GM19239 (cell line): ENCODE measurements around the gene ITGAD.

Experiments used
- DNase-seq: peaks from one replicate; pipeline ENCODE4 v3.0.0; 2011; ENCODE audit warnings: low spot score; ENCODE audit not compliant: insufficient read length
- FAIRE-seq: peaks from 2 replicates; lab custom pipeline; 2011; peaks lifted over from hg19 to GRCh38; lab: Jason Lieb, UNC

ITGAD gene

DNA sequence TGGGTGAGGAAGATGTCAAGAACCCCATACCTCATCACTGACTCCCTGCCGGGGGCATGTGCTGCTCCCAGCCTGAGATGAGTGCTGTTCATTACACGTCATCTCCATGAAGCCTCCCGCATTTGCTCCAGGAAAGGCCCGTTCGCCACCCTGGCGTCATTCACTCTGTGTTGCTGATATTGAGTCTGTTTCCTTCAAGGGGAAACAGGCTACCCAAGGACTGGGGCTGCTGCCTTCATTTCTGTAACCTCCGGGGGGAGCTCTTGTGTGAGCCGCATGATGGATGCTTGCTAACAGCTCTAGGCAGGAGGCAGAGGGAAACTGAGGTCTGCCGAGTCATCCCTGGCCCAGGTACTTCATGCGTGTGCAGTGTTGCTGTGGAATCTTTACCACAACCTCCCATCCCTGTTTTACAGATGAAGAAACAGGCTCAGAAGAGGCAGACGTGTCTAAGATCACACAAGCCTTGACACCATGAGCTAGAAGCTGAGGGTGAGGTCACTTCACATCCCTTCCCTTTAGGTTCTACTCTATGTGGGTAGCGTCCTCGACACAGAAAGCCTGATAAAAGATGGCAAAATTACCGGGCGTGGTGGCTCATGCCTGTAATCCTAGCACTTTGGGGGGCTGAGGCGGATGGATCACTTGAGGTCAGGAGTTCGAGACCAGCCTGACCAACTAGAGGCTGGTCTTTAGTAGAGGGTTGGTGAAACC lies 62.6 kb downstream of the ITGAD start:
- no peak for DNase-seq
- FAIRE-seq, result no peak

DNA sequence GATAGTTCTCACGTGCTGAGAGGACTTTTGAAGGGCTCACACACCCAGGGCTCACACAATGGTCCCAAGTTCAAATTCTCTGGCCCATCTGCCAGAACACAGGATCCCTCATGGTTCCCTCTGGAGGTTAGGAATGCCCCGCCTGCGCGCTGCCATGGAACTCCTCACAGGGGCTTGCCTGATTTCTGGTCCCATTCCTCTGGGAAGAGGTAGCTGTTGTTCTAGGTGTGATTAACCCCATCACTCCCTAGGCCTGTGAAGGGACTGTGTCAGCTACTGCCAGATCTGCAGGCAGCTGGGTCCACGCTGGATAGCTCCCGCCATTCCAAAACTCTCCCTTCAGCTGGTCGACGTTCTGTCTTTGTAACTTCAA lies 63.8 kb downstream of the ITGAD start:
- DNase-seq (no peak), FAIRE-seq (no peak)

DNA sequence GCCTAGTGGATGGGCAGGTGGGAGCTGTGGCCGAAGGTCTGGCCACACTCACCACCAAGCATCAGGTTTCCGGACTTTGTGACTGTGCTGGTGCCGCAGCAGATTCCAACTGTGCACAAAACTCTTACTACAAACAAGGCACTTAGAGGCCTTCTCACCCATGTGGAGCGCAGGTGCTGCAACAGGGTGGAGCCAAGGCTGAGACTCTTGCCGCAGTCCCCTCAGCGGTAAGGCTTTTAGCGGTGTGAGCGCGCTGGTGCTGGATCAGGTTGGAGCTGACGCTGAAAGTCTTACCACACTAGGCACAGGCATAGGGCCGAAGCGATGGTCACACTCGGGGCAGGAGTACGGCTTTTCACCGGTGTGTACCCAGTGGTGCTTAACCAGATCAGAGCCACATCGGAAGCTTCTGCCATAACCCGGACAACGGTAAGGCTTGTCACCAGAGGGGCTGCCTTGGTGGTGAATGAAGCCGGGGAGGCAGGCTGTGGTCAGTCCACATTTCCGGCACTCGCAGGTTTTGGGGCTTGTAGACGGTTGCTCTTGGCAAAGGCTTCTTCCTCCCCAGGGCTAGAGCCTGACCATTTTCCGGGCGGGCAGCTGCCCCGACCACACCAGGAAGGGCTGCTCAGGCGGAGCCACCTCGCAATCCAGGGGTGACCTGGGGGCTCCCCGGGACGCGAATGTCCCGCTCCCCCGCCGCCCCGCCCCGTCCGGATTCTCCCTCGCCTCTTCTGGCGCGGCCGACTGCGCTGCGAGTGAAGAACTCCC lies 65.1 kb downstream of the ITGAD start:
- FAIRE-seq, result peak; percentile 67
- no peak for DNase-seq

DNA sequence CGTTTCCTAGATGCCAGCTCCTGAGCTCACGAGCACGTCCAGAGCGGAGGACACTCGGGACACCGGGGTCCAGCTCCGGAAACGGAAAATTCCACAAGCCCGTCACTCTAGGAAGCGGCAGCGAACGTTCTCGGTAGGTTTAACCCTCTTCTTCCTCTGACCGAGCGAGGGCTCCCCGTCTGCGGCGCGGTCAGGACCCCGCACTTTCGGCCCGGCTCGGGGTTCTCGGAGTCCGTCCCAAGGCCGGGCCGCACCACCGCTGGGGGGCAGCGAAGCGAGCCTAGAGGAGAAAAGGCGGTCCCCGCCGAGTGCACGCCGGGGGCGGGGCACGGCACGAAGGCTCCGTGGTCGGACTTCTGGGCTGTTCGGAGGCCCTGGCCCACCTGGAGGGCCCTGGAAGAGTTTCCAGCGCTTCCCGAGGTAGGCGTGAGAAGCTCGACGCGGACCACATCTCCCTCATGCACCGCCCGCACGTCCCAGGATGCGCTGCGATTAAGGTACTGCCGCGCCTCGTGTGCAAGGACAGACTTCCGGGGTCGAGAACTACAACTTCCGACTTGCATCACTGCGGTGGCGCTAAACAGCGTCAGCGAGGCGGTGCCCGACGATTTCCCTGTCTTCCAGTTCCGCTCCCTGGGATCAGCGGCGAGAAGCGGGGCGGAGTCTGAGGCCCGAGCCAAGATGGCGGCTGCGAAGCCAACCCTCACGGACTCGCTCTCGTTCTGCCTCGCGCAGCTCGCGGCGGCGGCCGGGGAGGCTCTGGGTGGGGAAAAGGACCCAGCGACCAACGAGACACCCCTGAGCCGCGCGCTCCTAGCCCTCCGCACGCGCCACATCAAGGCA lies 65.9 kb downstream of the ITGAD start, which contains the start of gene ARMC5:
Gene ARMC5, plus strand, starts transcription at position 658 of the 843 bp plus-strand sequence. Its CDS starts 24 bp downstream, at position 682.
- FAIRE-seq (no peak), DNase-seq (peak; percentile 71)

DNA sequence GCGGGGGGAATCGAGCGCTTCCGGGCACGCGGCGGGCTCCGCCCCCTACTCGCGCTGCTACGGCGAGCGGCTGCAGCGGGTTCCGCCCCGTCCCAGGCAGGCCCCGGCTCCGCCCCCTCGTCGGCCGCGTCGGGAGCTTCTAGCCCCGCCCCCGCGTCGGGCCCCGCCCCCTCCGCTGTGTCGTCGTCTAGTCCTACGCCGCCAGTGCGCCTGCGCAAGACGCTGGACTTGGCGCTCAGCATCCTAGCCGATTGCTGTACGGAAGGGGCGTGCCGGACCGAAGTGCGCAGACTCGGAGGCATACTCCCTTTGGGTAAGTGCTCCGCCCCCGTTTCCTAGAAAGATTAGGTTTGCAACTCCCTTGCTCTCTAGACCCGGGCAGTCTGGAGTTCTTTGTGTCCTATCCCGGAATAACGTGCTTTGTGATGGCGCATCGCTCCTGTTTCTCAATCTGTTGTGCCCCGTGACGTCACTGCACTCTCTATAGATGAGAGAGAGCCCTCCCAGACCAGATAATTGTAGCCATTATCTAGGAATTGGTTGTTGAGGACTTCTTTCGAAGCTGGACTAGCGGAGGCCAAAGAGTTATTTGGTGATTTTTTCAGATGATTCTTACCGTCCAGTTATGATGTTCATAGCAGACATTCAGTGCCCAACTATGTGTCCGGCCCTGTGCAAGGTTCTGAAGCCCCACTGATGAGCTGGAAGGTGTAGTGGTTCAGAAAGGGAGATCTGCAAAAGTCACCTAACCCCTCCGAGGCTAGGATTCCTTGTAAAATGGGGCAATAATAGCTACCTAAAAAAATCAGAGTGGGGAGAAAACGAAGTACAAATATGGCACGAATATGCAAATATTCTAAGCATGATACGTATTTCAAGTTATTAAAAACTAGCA lies 66.8 kb downstream of the ITGAD start:
- DNase-seq, result peak; percentile 80
- FAIRE-seq, result peak; percentile 95

DNA sequence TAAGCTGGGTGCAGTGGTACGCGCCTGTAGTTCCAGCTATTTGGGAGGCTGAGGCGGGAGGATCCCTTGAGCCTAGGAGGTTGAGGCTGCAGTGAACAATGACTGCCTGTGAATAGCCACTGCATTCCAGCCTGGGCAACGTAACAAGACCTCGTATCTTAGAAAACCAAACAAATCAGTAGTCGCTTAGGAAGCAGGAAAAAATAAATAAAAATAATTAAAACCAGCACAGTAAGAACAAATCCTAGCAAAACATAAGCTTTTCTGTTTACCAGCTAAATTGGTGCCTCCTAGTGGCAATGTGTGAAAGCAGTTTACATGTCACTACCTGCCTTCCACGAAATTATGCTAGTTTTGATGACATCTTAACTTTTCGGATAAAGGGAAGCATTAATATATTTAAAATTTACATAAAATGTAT lies 67.5 kb downstream of the ITGAD start:
- FAIRE-seq (no peak), DNase-seq (no peak)

DNA sequence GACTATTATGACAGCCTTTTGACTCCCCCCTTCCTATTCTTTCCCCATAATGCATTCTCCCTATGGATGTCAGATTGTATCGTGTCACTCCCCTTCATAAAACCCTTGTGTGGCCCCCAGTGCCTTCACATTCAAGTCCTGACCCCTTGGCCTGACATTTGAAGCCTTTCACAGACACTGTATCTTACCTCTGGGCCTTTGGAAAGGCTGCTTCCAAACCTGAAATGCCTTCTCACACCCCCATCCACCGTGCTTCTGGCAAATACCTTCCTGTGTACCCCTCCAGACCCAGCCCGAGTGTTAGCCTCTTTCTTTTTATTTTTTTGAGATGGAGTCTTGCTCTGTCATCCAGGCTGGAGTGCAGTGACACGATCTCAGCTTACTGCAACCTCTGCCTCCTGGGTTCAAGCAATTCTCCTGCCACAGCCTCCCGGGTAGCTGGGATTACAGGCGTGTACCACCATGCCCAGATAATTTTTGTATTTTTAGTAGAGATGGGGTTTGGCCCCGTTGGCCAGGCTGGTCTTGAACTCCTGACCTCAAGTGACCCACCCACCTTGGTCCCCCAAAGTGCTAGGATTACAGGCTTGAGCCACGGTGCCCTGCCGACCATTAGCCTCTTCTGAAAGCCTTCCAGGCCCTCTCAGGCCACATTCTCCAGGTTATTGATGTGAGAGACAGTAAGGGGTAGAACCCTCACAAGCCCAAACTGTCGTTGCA lies 68.2 kb downstream of the ITGAD start:
- no peak for FAIRE-seq
- DNase-seq, result no peak

DNA sequence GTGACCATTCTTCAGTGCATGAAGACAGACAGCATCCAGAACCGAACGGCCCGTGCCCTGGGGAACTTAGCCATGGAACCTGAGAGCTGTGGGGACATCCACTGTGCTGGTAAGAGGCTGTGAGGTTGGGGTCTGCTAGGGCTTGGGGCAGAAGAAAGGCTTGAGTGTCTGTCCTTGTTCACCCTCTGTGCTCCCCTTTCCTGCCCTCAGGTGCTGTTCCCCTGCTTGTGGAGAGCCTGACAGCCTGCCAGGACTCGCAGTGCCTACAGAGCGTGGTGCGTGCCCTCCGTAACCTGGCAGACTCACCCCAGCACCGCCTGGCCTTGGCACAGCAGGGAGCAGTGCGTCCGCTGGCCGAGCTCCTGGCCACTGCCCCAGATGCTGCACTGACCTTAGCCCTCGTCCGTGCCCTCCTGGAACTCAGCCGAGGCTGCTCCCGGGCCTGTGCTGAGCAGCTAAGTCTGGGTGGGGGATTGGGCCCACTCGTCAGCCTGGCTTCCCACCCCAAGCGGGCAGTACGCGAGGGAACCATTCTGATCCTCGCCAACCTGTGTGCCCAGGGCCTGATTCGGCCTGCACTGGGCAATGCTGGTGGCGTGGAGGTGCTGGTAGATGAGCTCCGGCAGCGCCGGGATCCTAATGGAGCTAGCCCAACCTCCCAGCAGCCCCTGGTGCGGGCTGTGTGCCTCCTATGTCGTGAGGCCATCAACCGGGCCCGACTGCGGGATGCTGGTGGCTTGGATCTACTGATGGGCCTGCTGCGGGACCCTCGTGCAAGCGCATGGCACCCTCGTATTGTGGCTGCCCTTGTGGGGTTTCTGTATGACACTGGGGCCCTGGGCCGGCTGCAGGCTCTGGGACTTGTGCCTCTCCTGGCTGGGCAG lies 69.0 kb downstream of the ITGAD start:
- no peak for DNase-seq
- FAIRE-seq, result no peak

DNA sequence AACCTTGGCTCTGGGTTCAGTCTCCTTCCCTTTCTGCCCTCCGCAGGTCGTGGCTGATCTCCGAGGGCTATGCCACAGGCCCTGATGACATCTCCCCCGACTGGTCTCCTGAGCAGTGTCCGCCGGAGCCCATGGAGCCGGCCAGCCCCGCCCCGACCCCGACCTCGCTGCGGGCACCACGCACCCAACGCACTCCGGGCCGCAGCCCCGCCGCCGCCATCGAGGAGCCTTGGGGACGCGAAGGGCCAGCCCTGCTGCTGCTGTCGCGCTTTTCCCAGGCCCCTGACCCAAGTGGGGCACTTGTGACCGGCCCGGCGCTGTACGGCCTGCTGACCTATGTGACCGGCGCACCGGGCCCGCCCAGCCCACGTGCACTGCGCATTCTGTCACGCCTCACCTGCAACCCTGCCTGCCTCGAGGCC lies 71.2 kb downstream of the ITGAD start:
- DNase-seq, result no peak
- FAIRE-seq, result no peak

DNA sequence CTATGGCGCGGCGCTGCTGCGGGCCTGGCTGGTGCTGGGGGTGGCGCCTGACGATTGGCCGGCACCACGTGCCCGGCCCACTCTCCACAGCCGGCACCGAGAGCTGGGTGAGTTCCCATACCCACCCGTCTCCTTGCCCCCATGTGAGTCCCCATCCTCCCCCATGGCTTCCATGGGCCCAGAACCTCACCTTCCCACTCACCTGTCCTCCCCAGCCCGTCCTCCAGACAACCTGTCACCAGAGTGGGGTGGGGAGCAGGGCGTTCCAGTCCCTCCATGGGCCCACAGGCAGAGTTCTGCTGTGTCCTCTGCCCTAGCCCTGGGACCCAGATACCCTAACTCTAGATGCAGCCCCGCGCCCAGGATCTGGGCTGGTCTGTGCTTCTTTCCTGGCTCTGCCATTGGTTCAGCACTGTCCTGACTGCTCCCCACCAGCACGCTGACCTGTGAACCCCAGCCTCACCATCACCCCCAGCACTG lies 71.7 kb downstream of the ITGAD start:
- FAIRE-seq (no peak), DNase-seq (no peak)

DNA sequence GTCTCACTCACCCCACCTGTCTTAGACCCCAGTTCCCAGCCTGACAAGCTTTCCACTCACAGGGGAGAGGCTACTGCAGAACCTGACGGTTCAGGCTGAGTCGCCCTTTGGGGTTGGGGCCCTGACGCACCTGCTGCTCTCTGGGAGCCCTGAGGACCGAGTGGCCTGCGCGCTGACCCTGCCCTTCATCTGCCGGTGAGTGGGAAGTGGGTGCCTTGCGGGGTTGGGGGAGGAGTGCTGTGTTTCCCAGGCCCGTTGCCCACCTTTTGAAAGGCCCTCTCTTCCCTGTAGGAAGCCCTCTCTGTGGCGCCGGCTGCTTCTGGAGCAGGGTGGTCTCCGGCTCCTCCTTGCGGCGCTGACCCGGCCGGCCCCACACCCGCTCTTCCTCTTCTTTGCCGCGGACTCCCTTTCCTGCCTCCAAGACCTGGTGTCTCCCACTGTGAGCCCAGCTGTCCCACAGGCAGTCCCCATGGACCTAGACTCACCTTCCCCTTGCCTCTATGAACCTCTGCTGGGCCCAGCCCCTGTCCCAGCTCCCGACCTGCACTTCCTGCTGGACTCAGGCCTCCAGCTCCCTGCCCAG lies 72.7 kb downstream of the ITGAD start:
- FAIRE-seq (no peak), DNase-seq (peak; percentile 1)

DNA sequence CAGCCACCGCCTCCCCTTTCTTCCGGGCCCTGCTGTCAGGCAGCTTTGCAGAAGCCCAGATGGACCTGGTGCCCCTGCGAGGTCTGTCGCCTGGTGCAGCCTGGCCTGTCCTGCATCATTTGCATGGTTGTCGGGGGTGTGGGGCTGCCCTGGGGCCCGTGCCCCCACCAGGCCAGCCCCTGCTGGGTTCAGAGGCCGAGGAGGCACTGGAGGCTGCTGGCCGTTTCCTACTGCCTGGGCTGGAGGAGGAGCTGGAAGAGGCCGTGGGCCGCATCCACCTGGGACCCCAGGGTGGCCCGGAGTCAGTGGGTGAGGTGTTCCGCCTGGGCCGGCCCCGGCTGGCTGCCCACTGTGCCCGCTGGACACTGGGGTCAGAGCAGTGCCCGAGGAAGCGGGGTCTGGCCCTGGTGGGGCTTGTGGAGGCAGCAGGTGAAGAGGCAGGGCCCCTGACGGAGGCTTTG lies 73.3 kb downstream of the ITGAD start:
- no peak for DNase-seq
- FAIRE-seq, result no peak

DNA sequence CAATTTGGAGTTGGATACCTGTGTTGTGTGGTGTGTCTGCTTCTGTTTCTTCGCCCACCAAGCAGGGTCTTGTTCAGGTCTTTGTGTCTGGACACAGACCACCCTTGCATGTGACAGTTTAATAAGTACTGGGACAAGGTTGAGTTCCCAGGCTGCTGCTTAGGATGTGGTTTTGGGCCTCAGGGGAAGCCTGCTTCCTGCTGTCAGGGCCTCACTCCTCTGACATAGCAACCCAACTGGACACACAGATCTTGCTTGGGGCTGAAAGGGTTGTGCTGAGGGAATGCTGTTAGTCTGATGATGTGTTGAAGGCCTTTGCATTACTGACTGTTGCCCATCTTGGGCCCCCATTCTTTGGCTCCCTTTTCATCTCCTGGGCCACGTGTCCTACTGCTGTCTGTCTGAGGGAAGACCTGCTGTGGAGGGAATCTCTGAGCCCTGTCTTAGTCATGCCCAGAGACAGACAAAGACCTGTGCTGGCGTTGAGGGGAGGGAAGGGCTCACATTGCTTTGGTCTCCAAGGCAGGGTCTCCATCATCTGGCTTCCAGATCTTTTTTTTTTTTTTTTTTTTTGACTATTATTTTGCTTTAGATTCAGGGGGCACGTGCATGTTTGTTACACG lies 74.1 kb downstream of the ITGAD start:
- DNase-seq, result no peak
- FAIRE-seq, result no peak

DNA sequence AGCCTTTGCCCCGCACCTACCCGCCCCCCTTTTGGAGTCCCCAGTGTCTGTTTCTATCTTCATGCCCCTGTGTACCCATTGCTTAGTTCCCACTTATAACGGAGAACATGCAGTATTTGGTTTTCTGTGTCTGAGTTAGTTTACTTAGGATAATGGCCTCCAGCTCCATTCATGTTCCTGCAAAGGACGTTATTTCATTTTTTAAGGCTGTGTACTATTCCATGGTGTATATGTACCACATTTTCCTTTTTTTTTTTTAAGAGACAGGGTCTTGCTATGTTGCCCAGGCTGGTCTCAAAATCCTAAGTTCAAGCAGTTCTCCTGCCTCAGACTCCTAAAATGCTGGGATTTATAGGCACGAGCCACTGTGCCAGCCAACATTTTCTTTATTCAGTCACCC lies 74.7 kb downstream of the ITGAD start:
- no peak for FAIRE-seq

DNA sequence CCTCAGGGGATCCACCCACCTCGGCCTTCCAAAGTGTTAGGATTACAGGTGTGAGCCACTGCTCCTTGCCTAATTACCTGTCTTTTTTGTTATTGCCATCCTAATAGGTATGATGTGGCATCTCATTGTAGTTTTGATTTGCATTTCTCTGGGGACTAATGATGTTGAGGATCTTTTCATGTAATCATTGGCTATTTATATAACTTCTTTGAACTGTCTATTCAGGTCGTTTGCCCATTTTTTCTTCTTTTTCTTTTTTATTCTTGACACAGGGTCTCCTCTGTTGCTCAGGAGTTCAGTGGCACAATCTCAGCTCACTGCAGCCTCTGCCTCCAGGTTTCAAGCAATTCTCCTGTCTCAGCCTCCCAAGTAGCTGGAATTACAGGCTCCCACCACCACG lies 77.5 kb downstream of the ITGAD start:
- DNase-seq (no peak), FAIRE-seq (no peak)

More for the DNA sequence above, 74.7 kb downstream of the ITGAD start:
- DNase-seq, result no peak

DNA sequence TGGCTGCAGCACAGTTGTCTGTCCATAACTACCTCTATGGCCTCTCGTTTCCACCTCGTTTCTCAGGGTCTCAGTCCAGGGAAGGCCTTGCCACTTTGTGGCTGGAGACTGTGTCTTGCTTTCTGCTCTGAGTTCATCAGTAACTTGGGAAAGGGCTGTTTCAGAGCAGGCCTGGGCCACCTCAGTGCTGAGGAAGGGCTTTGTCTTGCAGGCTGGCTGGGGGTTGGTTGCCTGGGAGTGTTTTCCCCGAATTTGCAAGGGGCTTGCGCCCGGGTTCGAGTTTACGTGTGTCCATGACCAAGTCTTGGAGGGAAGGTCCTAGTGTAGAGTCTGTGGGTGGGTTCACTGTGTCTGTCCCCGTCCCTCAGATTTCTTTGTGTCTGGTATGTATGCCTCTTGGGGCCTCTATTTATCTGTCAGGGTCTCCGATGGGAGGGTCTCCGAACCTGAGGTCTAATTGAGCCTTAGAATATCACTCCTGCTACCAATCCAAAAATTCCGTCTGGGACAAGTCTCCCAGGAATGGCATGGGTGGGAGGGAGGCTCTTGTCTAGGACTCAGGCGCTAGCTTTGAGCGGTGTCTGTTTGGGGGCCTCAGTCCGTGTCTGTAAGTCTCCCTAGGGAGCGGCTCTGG lies 78.2 kb downstream of the ITGAD start:
- FAIRE-seq, result no peak
- no peak for DNase-seq
